Measurements from ENCODE around the gene FAM219A. TPM values are rescaled to one million over a fixed set of nuclear protein-coding genes. Genes with fewer than 3 reads are reported as not detected.

The FAM219A gene
- total RNA-seq, 4 donors from 2014 or later, result 12.6 to 19.2 (median 17.0) TPM

DNA sequence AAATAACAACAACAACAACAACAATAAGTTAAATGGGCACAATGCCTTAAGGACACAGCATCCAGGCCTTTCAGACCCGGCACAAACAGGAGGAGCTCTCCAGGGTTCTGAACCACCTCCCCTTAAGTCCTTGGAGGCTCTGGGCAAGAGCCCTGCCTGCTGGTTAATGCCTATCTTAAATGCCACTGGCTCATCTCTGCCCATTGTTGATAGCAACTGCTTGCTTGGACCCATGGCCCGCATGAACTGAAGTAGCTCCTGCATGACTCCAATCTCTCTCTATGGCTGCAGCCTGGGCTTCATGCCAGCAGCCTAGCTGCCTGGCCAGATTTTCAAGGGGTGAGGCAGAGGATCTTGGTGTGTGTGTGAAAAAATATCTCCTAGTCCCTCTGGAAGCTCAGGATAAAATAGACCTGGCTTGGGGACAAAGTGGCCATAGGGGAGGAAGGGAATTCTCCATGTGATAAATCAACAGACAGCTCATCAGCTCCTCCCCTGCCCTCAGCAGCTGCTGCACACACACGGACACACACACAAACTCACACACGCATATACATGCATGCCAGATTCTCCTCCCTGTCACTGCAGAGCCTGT lies 27.4 kb downstream of the FAM219A start:
- DNase-seq (ENCODE audit: extremely low spot score), result no peak
- Histone ChIP-seq H3K36me3 (peaks cover 0 to 7% (median 0%) of the 10 kb centered on the region in 4 donors), H3K4me3 (no peak overlapping the region), H3K27me3 (no peaks in the 10 kb centered on the region), H3K4me1 (peaks cover 13 to 33% (median 23%) of the 10 kb centered on the region in 4 donors), H3K27ac (replicated peaks in 1 of 4) (no peak overlapping the region), H3K9me3 (no peaks in the 10 kb centered on the region)
- WGBS, result 19% methylated on average over 3 of the region's 4 CpGs
- intact Hi-C loops (cut with DNase I), result loop anchor here (10.0 kb wide), 1 partner anchor 164 kb away; no protein-coding TSS in a partner anchor
- TF ChIP-seq, protein P1, sequence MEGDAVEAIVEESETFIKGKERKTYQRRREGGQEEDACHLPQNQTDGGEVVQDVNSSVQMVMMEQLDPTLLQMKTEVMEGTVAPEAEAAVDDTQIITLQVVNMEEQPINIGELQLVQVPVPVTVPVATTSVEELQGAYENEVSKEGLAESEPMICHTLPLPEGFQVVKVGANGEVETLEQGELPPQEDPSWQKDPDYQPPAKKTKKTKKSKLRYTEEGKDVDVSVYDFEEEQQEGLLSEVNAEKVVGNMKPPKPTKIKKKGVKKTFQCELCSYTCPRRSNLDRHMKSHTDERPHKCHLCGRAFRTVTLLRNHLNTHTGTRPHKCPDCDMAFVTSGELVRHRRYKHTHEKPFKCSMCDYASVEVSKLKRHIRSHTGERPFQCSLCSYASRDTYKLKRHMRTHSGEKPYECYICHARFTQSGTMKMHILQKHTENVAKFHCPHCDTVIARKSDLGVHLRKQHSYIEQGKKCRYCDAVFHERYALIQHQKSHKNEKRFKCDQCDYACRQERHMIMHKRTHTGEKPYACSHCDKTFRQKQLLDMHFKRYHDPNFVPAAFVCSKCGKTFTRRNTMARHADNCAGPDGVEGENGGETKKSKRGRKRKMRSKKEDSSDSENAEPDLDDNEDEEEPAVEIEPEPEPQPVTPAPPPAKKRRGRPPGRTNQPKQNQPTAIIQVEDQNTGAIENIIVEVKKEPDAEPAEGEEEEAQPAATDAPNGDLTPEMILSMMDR (IDR thresholded peaks at IDR 0.05), result no peak
- TF ChIP-seq EP300 (IDR thresholded peaks at IDR 0.05) (no peak), POLR2AphosphoS5 (IDR thresholded peaks at IDR 0.05) (no peak), POLR2A (IDR thresholded peaks at IDR 0.05; ENCODE audit: low read depth) (no peak)

DNA sequence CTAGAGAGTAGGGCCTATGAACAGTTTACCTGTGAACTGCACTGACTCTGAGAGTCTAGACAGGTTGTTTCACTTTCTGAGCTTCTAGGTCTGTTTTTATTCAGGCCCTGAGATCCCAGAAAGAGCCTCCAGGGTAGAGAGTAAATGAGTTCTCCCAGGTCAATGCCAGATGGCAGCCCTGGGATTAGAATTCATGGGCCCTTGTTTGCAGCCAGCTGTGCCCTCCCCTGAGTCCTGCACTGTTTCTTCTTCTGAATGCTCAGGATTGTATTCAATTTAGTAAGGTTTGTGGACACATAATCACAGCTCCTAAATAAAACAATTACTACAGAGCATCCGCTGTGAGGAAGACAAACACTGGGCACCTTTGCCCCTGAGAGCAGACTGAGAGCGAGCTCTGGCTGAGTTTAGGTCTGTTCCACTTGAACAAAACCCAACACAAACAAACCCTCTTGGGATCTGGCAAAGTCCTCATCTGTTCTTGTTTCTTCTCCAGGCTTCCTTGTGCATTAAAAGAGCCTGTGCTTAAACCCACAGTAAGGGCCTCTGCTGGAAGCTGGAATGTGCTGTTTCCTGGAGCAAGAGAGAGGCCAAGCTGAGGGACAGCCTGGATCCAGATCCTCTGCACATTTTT lies 29.9 kb downstream of the FAM219A start:
- Histone ChIP-seq H3K9me3 (no peaks in the 10 kb centered on the region), H3K27me3 (no peaks in the 10 kb centered on the region), H3K27ac (replicated peaks in 1 of 4) (no peak overlapping the region), H3K4me1 (peaks cover 13 to 33% (median 23%) of the 10 kb centered on the region in 4 donors), H3K36me3 (peaks cover 0 to 7% (median 0%) of the 10 kb centered on the region in 4 donors), H3K4me3 (no peak overlapping the region)
- DNase-seq (ENCODE audit: extremely low spot score), result no peak
- intact Hi-C loops (cut with DNase I), result no loop called here
- 94% methylated on average over 2 of the region's 2 CpGs for WGBS
- no peak for TF ChIP-seq POLR2A (IDR thresholded peaks at IDR 0.05; ENCODE audit: low read depth)
- no peak for TF ChIP-seq EP300 (IDR thresholded peaks at IDR 0.05)
- TF ChIP-seq POLR2AphosphoS5 (IDR thresholded peaks at IDR 0.05), result no peak
- TF ChIP-seq, protein P1 (IDR thresholded peaks at IDR 0.05), result no peak

DNA sequence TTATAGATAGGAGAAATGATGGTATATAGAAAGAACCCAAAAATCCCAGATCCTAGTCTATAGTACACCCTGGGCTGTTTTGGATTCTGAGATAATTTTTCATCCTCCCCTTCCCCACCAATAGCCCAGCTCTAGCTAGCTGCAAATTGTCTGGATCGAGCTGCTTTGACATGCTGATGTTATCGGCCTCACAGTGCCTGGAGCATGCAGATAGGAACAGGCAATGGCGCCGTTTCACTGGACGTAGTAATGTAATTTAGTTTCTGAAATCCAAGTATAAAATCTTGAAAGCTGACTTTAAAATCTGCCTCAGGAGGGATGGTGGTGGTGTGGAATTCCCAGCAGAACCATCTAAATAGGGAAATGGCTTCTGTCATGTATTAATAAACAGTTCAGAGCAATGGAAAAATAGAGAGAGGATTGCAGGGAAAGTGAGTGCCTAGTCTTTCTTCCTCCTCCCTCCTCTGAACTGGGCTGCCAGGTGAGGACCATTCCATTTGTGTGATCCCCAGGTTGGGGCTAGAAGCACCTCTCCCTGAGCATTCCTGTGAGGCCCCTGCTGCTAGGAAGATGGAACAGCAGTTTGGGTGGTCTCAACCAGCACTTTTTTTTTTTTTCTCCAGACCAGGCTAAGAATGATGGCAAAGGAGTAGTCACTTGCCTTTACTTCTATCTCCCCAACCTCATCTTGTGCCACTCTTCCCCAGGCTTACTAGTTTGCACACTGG lies 31.9 kb downstream of the FAM219A start:
- WGBS, result 90% methylated on average over 5 of the region's 5 CpGs
- Histone ChIP-seq H3K4me1 (peaks cover 11 to 31% (median 20%) of the 10 kb centered on the region in 4 donors), H3K36me3 (peaks cover 0 to 7% (median 3%) of the 10 kb centered on the region in 4 donors), H3K27ac (replicated peaks in 1 of 4) (no peak overlapping the region), H3K9me3 (no peaks in the 10 kb centered on the region), H3K4me3 (no peak overlapping the region), H3K27me3 (no peaks in the 10 kb centered on the region)
- intact Hi-C loops (cut with DNase I), result no loop called here
- TF ChIP-seq, protein P1 (IDR thresholded peaks at IDR 0.05), result no peak
- TF ChIP-seq POLR2A (IDR thresholded peaks at IDR 0.05; ENCODE audit: low read depth), result no peak
- TF ChIP-seq EP300 (IDR thresholded peaks at IDR 0.05), result no peak
- TF ChIP-seq POLR2AphosphoS5 (IDR thresholded peaks at IDR 0.05), result no peak
- DNase-seq (ENCODE audit: extremely low spot score), result no peak

DNA sequence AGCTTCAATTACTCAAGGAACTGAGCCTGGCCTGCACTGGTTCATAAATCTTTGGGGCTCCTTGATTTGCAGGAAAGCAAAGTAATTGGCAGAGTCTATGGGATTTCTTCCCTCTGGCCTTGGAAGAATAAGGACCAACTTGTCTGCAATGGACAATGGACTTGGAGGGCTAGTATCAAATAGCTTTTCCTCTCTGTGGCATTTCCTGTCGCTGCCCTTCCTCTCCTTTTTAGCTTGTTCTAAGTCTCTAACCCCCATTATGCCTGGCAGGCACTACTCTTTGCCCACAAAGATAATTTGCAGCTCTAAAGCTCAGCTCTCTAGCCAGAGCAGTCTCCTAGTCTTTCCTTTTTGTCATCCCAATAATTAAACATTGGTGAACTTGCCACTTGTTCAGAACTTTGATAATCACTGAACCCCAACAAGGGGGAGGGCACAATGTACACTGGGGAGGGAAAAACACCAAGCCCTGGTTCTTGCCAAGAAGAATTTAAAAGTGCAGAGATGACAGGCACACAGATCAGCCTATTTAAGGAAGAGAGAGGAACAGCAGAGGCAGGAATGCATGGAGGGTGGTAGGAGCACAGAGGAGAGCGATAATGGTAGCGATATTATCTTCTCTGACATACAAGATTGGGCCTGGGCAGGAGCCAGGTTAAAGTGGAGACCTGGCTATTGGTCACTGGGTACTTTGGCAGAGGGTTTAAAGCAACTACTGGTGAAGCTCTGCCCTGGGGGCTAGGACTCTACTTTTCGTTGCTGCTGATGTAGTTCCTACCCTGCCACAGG lies 38.5 kb downstream of the FAM219A start:
- 88% methylated on average over 4 of the region's 4 CpGs for WGBS
- intact Hi-C loops (cut with DNase I), result no loop called here
- Histone ChIP-seq H3K27me3 (no peaks in the 10 kb centered on the region), H3K9me3 (no peaks in the 10 kb centered on the region), H3K4me1 (peaks cover 0 to 8% (median 0%) of the 10 kb centered on the region in 4 donors), H3K36me3 (peaks cover 0 to 16% (median 2%) of the 10 kb centered on the region in 4 donors), H3K27ac (replicated peaks in 1 of 4) (no peak overlapping the region), H3K4me3 (no peak overlapping the region)
- DNase-seq (ENCODE audit: extremely low spot score), result no peak
- TF ChIP-seq, protein P1 (IDR thresholded peaks at IDR 0.05), result no peak
- TF ChIP-seq POLR2AphosphoS5 (IDR thresholded peaks at IDR 0.05), result no peak
- TF ChIP-seq EP300 (IDR thresholded peaks at IDR 0.05), result no peak
- TF ChIP-seq POLR2A (IDR thresholded peaks at IDR 0.05; ENCODE audit: low read depth), result no peak

Data from esophagus muscularis mucosa (tissue), 4 donors.